ENCODE results near the gene GPR6.

DNA sequence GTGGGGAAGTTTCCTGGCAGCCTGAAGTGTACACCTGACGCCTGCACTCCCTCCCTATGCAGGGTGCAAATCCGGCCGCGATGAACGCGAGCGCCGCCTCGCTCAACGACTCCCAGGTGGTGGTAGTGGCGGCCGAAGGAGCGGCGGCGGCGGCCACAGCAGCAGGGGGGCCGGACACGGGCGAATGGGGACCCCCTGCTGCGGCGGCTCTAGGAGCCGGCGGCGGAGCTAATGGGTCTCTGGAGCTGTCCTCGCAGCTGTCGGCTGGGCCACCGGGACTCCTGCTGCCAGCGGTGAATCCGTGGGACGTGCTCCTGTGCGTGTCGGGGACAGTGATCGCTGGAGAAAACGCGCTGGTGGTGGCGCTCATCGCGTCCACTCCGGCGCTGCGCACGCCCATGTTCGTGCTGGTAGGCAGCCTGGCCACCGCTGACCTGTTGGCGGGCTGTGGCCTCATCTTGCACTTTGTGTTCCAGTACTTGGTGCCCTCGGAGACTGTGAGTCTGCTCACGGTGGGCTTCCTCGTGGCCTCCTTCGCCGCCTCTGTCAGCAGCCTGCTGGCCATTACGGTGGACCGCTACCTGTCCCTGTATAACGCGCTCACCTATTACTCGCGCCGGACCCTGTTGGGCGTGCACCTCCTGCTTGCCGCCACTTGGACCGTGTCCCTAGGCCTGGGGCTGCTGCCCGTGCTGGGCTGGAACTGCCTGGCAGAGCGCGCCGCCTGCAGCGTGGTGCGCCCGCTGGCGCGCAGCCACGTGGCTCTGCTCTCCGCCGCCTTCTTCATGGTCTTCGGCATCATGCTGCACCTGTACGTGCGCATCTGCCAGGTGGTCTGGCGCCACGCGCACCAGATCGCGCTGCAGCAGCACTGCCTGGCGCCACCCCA, 1.2 kb downstream of the GPR6 start:
- TF ChIP-seq CTCF (IDR thresholded peaks at IDR 0.05): no peak
- no peak for TF ChIP-seq POLR2A (IDR thresholded peaks at IDR 0.05)
